ENCODE data around the gene CAVIN4.

The CAVIN4 gene

GRCh38 chr9:100579665-100580064, 1.8 kb downstream of the CAVIN4 start:
- Mint-ChIP-seq H3K27me3 (no peaks in the 10 kb centered on the region), H3K4me3 (no peak overlapping the region), H3K4me1 (ENCODE audit: low read depth in 2 of 2) (no peaks in the 10 kb centered on the region), H3K36me3 (ENCODE audit: insufficient read depth) (no peaks in the 10 kb centered on the region), H3K27ac (no peak overlapping the region), H3K9me3 (no peaks in the 10 kb centered on the region)
- no peak for ATAC-seq (replicated peaks)
- no peak for DNase-seq

- H3K27ac Mint-ChIP-seq, result no peak overlapping the region
- ATAC-seq (replicated peaks), result no peak
- no peaks in the 10 kb centered on the region for H3K27me3 Mint-ChIP-seq
- no peaks in the 10 kb centered on the region for H3K9me3 Mint-ChIP-seq
- no peaks in the 10 kb centered on the region for H3K36me3 Mint-ChIP-seq (ENCODE audit: insufficient read depth)
- H3K4me3 Mint-ChIP-seq, result no peak overlapping the region
- no peaks in the 10 kb centered on the region for H3K4me1 Mint-ChIP-seq (ENCODE audit: low read depth in 2 of 2)
- no peak for DNase-seq
These were observed 2.4 kb downstream of the CAVIN4 start for GRCh38 chr9:100580257-100580656.

- H3K9me3 Mint-ChIP-seq, result no peaks in the 10 kb centered on the region
These were observed 3.2 kb downstream of the CAVIN4 start for GRCh38 chr9:100581081-100581480.

GRCh38 chr9:100581661-100582060, 3.8 kb downstream of the CAVIN4 start:
- Mint-ChIP-seq H3K27me3 (no peaks in the 10 kb centered on the region), H3K4me1 (ENCODE audit: low read depth in 2 of 2) (no peaks in the 10 kb centered on the region), H3K36me3 (ENCODE audit: insufficient read depth) (no peaks in the 10 kb centered on the region), H3K27ac (no peak overlapping the region), H3K4me3 (no peak overlapping the region), H3K9me3 (no peaks in the 10 kb centered on the region)
- DNase-seq (no peak), ATAC-seq (replicated peaks) (no peak)

More at GRCh38 chr9:100581081-100581480, 3.2 kb downstream of the CAVIN4 start:
- H3K27me3 Mint-ChIP-seq, result no peaks in the 10 kb centered on the region
- no peaks in the 10 kb centered on the region for H3K4me1 Mint-ChIP-seq (ENCODE audit: low read depth in 2 of 2)
- no peak for DNase-seq
- H3K36me3 Mint-ChIP-seq (ENCODE audit: insufficient read depth), result no peaks in the 10 kb centered on the region
- no peak overlapping the region for H3K4me3 Mint-ChIP-seq
- no peak for ATAC-seq (replicated peaks)
- H3K27ac Mint-ChIP-seq, result no peak overlapping the region

- Mint-ChIP-seq H3K36me3 (ENCODE audit: insufficient read depth) (no peaks in the 10 kb centered on the region), H3K9me3 (no peaks in the 10 kb centered on the region), H3K27me3 (no peaks in the 10 kb centered on the region), H3K27ac (no peak overlapping the region), H3K4me3 (no peak overlapping the region), H3K4me1 (ENCODE audit: low read depth in 2 of 2) (no peaks in the 10 kb centered on the region)
- DNase-seq (no peak), ATAC-seq (replicated peaks) (no peak)
These were observed 5.3 kb downstream of the CAVIN4 start for GRCh38 chr9:100583014-100583802.

- Mint-ChIP-seq H3K9me3 (no peaks in the 10 kb centered on the region), H3K27ac (no peak overlapping the region)
- ATAC-seq (replicated peaks), result no peak
These were observed 7.1 kb downstream of the CAVIN4 start for GRCh38 chr9:100584951-100585350.

GRCh38 chr9:100586093-100586492, 8.2 kb downstream of the CAVIN4 start:
- Mint-ChIP-seq H3K27ac (no peak overlapping the region), H3K9me3 (no peaks in the 10 kb centered on the region), H3K4me1 (ENCODE audit: low read depth in 2 of 2) (no peaks in the 10 kb centered on the region), H3K4me3 (no peak overlapping the region), H3K36me3 (ENCODE audit: insufficient read depth) (no peaks in the 10 kb centered on the region), H3K27me3 (no peaks in the 10 kb centered on the region)
- no peak for ATAC-seq (replicated peaks)
- DNase-seq, result no peak

More at GRCh38 chr9:100584951-100585350, 7.1 kb downstream of the CAVIN4 start:
- Mint-ChIP-seq H3K4me1 (ENCODE audit: low read depth in 2 of 2) (no peaks in the 10 kb centered on the region), H3K4me3 (no peak overlapping the region), H3K36me3 (ENCODE audit: insufficient read depth) (no peaks in the 10 kb centered on the region), H3K27me3 (no peaks in the 10 kb centered on the region)
- no peak for DNase-seq

GRCh38 chr9:100587375-100587774, 9.5 kb downstream of the CAVIN4 start:
- no peaks in the 10 kb centered on the region for H3K27me3 Mint-ChIP-seq
- DNase-seq (no peak), ATAC-seq (replicated peaks) (no peak)
- no peaks in the 10 kb centered on the region for H3K4me1 Mint-ChIP-seq (ENCODE audit: low read depth in 2 of 2)
- no peaks in the 10 kb centered on the region for H3K9me3 Mint-ChIP-seq
- H3K4me3 Mint-ChIP-seq, result no peak overlapping the region
- no peaks in the 10 kb centered on the region for H3K36me3 Mint-ChIP-seq (ENCODE audit: insufficient read depth)
- H3K27ac Mint-ChIP-seq, result no peak overlapping the region

- Mint-ChIP-seq H3K4me3 (no peak overlapping the region), H3K4me1 (ENCODE audit: low read depth in 2 of 2) (no peaks in the 10 kb centered on the region), H3K27ac (no peak overlapping the region), H3K27me3 (no peaks in the 10 kb centered on the region), H3K9me3 (no peaks in the 10 kb centered on the region), H3K36me3 (ENCODE audit: insufficient read depth) (no peaks in the 10 kb centered on the region)
- no peak for DNase-seq
- no peak for ATAC-seq (replicated peaks)
These were observed 11.7 kb downstream of the CAVIN4 start for GRCh38 chr9:100589582-100589981.

- H3K9me3 Mint-ChIP-seq, result no peaks in the 10 kb centered on the region
- no peaks in the 10 kb centered on the region for H3K36me3 Mint-ChIP-seq (ENCODE audit: insufficient read depth)
- DNase-seq (no peak), ATAC-seq (replicated peaks) (no peak)
- H3K4me3 Mint-ChIP-seq, result no peak overlapping the region
- no peak overlapping the region for H3K27ac Mint-ChIP-seq
- no peaks in the 10 kb centered on the region for H3K4me1 Mint-ChIP-seq (ENCODE audit: low read depth in 2 of 2)
- H3K27me3 Mint-ChIP-seq, result no peaks in the 10 kb centered on the region
These were observed 12.6 kb downstream of the CAVIN4 start for GRCh38 chr9:100590481-100590880.

GRCh38 chr9:100591139-100591538, 13.3 kb downstream of the CAVIN4 start:
- no peaks in the 10 kb centered on the region for H3K27me3 Mint-ChIP-seq
- no peak overlapping the region for H3K27ac Mint-ChIP-seq
- DNase-seq (no peak), ATAC-seq (replicated peaks) (no peak)
- H3K9me3 Mint-ChIP-seq, result no peaks in the 10 kb centered on the region
- no peaks in the 10 kb centered on the region for H3K36me3 Mint-ChIP-seq (ENCODE audit: insufficient read depth)
- peaks cover 2 to 5% of the 10 kb centered on the region in 2 donors for H3K4me1 Mint-ChIP-seq (ENCODE audit: low read depth in 2 of 2)
- H3K4me3 Mint-ChIP-seq, result no peak overlapping the region

- H3K27me3 Mint-ChIP-seq, result no peaks in the 10 kb centered on the region
- no peak overlapping the region for H3K27ac Mint-ChIP-seq
- DNase-seq, result no peak
- peaks cover 2 to 5% of the 10 kb centered on the region in 2 donors for H3K4me1 Mint-ChIP-seq (ENCODE audit: low read depth in 2 of 2)
- no peaks in the 10 kb centered on the region for H3K9me3 Mint-ChIP-seq
- H3K36me3 Mint-ChIP-seq (ENCODE audit: insufficient read depth), result no peaks in the 10 kb centered on the region
- ATAC-seq (replicated peaks), result no peak
- no peak overlapping the region for H3K4me3 Mint-ChIP-seq
These were observed 13.9 kb downstream of the CAVIN4 start for GRCh38 chr9:100591639-100592412.

- Mint-ChIP-seq H3K9me3 (no peaks in the 10 kb centered on the region), H3K27me3 (no peaks in the 10 kb centered on the region), H3K4me1 (ENCODE audit: low read depth in 2 of 2) (peaks cover 13 to 18% of the 10 kb centered on the region in 2 donors), H3K36me3 (ENCODE audit: insufficient read depth) (no peaks in the 10 kb centered on the region), H3K4me3 (no peak overlapping the region), H3K27ac (peak overlapping the region in 1 of 2 donors; percentile 16)
- ATAC-seq (replicated peaks) (peak; percentile 33), DNase-seq (peak in 2 of 3 experiments; percentile 20 to 25)
These were observed 17.7 kb downstream of the CAVIN4 start for GRCh38 chr9:100595391-100596199.

All from effector memory CD8-positive, alpha-beta T cell (primary cell).